22Rv1 (cell line): Measurements from ENCODE around the gene ASMTL.

ENCODE experiments used
- CTCF ChIP-seq: fragments of 450-650 bp; IDR thresholded peaks from 2 replicates; pipeline ENCODE4 v1.5.1; 2017; ENCODE audit warnings: mild to moderate bottlenecking
- ZFX ChIP-seq: fragments of 450-650 bp; IDR thresholded peaks from 2 replicates; pipeline ENCODE4 v1.6.1; 2017; ENCODE audit warnings: antibody characterized with exemption, borderline replicate concordance

DNA sequence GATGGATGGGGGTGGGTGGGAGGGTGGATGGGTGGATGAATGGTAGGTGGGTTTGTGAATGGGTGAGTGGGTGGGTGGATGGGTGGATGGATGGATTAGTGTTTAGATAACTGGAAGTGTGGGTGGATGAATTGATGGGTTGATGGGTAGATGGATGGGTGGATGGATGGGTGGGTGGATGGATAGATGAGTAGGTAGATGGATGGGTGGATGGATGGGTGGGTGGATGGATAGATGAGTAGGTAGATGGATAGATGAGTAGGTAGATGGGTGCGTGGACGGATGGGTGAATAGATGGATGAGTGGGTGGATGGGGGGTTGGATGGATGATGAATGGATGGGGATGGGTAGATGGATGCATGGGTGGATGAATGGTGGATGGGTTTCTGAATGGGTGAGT lies 20.3 kb upstream of the ASMTL start:
- no peak for TF ChIP-seq CTCF
- no peak for TF ChIP-seq ZFX
